ENCODE results near the gene TM7SF2.

The TM7SF2 gene

GRCh38 chr11:65126624-65127274 is 15.1 kb downstream of the TM7SF2 start:
- peak; percentile 42 for FAIRE-seq
- TF ChIP-seq POLR2A (IDR thresholded peaks at IDR 0.05; ENCODE audit: low read depth, low read length) (peak; percentile 48; the same call in 1 of the 2 replicates), POLR2AphosphoS5 (IDR thresholded peaks at IDR 0.05; ENCODE audit: low read depth, low read length) (0 out of 2 replicates have a peak, but pooled peaks have one; percentile 45), TAF1 (IDR thresholded peaks at IDR 0.05; ENCODE audit: borderline replicate concordance, low read depth, low read length) (no peak)
- DNase-seq (ENCODE audit: insufficient read length): no peak

- DNase-seq (ENCODE audit: insufficient read length): no peak
- no peak for FAIRE-seq
- TF ChIP-seq POLR2A (IDR thresholded peaks at IDR 0.05; ENCODE audit: low read depth, low read length) (no peak; the same call in 1 of the 2 replicates), POLR2AphosphoS5 (IDR thresholded peaks at IDR 0.05; ENCODE audit: low read depth, low read length) (no peak; the same call in 1 of the 2 replicates), TAF1 (IDR thresholded peaks at IDR 0.05; ENCODE audit: borderline replicate concordance, low read depth, low read length) (no peak)
Observed at GRCh38 chr11:65127473-65128181, 16.0 kb downstream of the TM7SF2 start.

GRCh38 chr11:65128182-65129145 is 16.8 kb downstream of the TM7SF2 start:
- DNase-seq (ENCODE audit: insufficient read length) (no peak), FAIRE-seq (no peak)
- TF ChIP-seq POLR2A (IDR thresholded peaks at IDR 0.05; ENCODE audit: low read depth, low read length): peak; percentile 13; the same call in 1 of the 2 replicates
- no peak for TF ChIP-seq TAF1 (IDR thresholded peaks at IDR 0.05; ENCODE audit: borderline replicate concordance, low read depth, low read length)
- peak; percentile 4 for TF ChIP-seq POLR2AphosphoS5 (IDR thresholded peaks at IDR 0.05; ENCODE audit: low read depth, low read length)

GRCh38 chr11:65129649-65130441 is 18.2 kb downstream of the TM7SF2 start:
- DNase-seq (ENCODE audit: insufficient read length) (no peak), FAIRE-seq (no peak)
- TF ChIP-seq POLR2AphosphoS5 (IDR thresholded peaks at IDR 0.05; ENCODE audit: low read depth, low read length): no peak
- TF ChIP-seq POLR2A (IDR thresholded peaks at IDR 0.05; ENCODE audit: low read depth, low read length): no peak
- TF ChIP-seq TAF1 (IDR thresholded peaks at IDR 0.05; ENCODE audit: borderline replicate concordance, low read depth, low read length): no peak

GRCh38 chr11:65130631-65131416 is 19.2 kb downstream of the TM7SF2 start:
- no peak for TF ChIP-seq POLR2AphosphoS5 (IDR thresholded peaks at IDR 0.05; ENCODE audit: low read depth, low read length)
- no peak for TF ChIP-seq POLR2A (IDR thresholded peaks at IDR 0.05; ENCODE audit: low read depth, low read length)
- TF ChIP-seq TAF1 (IDR thresholded peaks at IDR 0.05; ENCODE audit: borderline replicate concordance, low read depth, low read length): no peak
- peak; percentile 17 for FAIRE-seq

GRCh38 chr11:65131417-65131776 is 19.7 kb downstream of the TM7SF2 start:
- no peak for TF ChIP-seq TAF1 (IDR thresholded peaks at IDR 0.05; ENCODE audit: borderline replicate concordance, low read depth, low read length)
- no peak for TF ChIP-seq POLR2A (IDR thresholded peaks at IDR 0.05; ENCODE audit: low read depth, low read length)
- TF ChIP-seq POLR2AphosphoS5 (IDR thresholded peaks at IDR 0.05; ENCODE audit: low read depth, low read length): no peak
- FAIRE-seq (no peak), DNase-seq (ENCODE audit: insufficient read length) (no peak)

More at GRCh38 chr11:65130631-65131416, 19.2 kb downstream of the TM7SF2 start:
- DNase-seq (ENCODE audit: insufficient read length): no peak

GRCh38 chr11:65131895-65132237 is 20.2 kb downstream of the TM7SF2 start:
- FAIRE-seq (peak; percentile 85), DNase-seq (ENCODE audit: insufficient read length) (no peak)
- TF ChIP-seq POLR2A (IDR thresholded peaks at IDR 0.05; ENCODE audit: low read depth, low read length): no peak
- TF ChIP-seq POLR2AphosphoS5 (IDR thresholded peaks at IDR 0.05; ENCODE audit: low read depth, low read length): no peak
- TF ChIP-seq TAF1 (IDR thresholded peaks at IDR 0.05; ENCODE audit: borderline replicate concordance, low read depth, low read length): no peak

- FAIRE-seq (no peak), DNase-seq (ENCODE audit: insufficient read length) (no peak)
- peak; percentile 67; the same call in 1 of the 2 replicates for TF ChIP-seq POLR2A (IDR thresholded peaks at IDR 0.05; ENCODE audit: low read depth, low read length)
- no peak for TF ChIP-seq TAF1 (IDR thresholded peaks at IDR 0.05; ENCODE audit: borderline replicate concordance, low read depth, low read length)
- peak; percentile 66; the same call in 1 of the 2 replicates for TF ChIP-seq POLR2AphosphoS5 (IDR thresholded peaks at IDR 0.05; ENCODE audit: low read depth, low read length)
Observed at GRCh38 chr11:65132238-65132987, 20.7 kb downstream of the TM7SF2 start.

- no peak for TF ChIP-seq POLR2AphosphoS5 (IDR thresholded peaks at IDR 0.05; ENCODE audit: low read depth, low read length)
- no peak for DNase-seq (ENCODE audit: insufficient read length)
- FAIRE-seq: no peak
Observed at GRCh38 chr11:65132988-65133700, 21.5 kb downstream of the TM7SF2 start.
